ENCODE data around the gene REXO5.
"Not testable (repeated sequence)": the region's sequence is repeated elsewhere in the genome, so short reads cannot be mapped to it uniquely, and the experiment has no call there.

REXO5 gene

DNA sequence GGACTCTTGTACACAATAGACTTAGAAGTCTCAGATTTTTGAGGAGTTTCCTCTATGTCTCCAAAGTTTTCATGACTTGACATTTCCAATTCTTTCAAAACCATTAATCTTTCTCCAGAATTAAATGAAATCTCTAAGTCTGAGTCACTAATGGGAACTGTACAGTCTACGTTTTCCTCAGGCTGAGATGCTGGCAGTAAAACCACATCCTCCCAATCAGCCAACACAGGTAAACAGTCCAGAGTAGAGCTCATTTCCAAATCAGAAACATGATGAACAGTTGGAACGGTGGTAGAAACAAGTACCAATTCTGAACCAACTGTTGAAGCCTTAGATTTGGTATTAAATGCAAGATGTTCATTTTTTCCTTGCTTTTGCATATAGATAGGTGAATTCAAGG lies 8.0 kb upstream of the REXO5 start:
- TF ChIP-seq, protein P1, sequence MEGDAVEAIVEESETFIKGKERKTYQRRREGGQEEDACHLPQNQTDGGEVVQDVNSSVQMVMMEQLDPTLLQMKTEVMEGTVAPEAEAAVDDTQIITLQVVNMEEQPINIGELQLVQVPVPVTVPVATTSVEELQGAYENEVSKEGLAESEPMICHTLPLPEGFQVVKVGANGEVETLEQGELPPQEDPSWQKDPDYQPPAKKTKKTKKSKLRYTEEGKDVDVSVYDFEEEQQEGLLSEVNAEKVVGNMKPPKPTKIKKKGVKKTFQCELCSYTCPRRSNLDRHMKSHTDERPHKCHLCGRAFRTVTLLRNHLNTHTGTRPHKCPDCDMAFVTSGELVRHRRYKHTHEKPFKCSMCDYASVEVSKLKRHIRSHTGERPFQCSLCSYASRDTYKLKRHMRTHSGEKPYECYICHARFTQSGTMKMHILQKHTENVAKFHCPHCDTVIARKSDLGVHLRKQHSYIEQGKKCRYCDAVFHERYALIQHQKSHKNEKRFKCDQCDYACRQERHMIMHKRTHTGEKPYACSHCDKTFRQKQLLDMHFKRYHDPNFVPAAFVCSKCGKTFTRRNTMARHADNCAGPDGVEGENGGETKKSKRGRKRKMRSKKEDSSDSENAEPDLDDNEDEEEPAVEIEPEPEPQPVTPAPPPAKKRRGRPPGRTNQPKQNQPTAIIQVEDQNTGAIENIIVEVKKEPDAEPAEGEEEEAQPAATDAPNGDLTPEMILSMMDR (IDR thresholded peaks at IDR 0.05; ENCODE audit: control extremely low read depth, extremely low read depth, low read depth, missing control alignments), result no peak
- no peak for DNase-seq (ENCODE audit: extremely low spot score)
- POLR2A ChIA-PET, result no interaction called here
- CTCF ChIA-PET, result interaction anchor here (1.6 to 2.1 kb wide), 2 partner anchors 21 to 287 kb away, joined by 4 read pairs; no protein-coding TSS in a partner anchor

DNA sequence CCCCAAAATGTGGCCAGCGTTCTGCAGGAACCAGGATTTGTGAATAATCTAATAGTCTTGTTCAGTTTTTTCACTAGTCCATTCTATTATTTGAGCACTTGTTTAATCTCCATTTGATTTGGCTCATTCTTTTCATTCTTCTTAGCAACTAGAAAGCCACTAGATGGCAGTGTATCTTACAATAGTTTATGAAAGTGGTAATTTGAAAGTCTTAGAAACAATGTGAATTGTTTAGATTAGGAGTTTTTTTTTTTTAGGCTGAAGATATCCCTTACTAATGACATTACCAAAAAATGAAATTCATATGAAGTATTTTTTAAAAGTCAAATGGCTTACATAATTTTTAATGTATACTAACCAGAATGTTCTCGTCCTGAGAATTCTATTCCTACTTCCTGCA lies 6.7 kb upstream of the REXO5 start:
- CTCF ChIA-PET, result interaction anchor here (0.6 to 2.1 kb wide), 10 partner anchors 9 to 285 kb away, joined by 3 to 5 read pairs (median 3); no protein-coding TSS in a partner anchor

DNA sequence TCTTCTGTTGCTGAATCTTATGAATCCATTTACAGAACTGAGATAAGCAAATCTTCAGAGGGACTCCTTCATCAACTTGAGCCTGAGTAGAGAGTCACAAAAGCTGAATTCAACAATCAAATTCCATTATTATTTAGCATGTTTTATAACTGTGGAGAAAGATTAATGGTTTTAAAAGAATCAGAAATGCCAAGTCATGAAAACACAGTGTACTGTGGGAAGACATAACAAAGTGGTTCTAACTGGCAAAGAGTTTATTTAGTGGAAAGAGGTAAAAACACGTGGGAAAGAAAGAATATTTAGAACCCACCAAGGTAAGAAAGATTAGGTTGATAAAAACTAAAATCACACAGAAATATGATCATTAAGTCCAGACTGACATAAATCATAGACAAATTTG lies 5.0 kb upstream of the REXO5 start:
- POLR2A ChIA-PET, result no interaction called here
- TF ChIP-seq, protein P1 (IDR thresholded peaks at IDR 0.05; ENCODE audit: control extremely low read depth, extremely low read depth, low read depth, missing control alignments), result no peak
- CTCF ChIA-PET, result no interaction called here
- DNase-seq (ENCODE audit: extremely low spot score), result no peak

More for the DNA sequence above, 6.7 kb upstream of the REXO5 start:
- POLR2A ChIA-PET, result no interaction called here
- TF ChIP-seq, protein P1 (IDR thresholded peaks at IDR 0.05; ENCODE audit: control extremely low read depth, extremely low read depth, low read depth, missing control alignments), result peak; percentile 44
- DNase-seq (ENCODE audit: extremely low spot score), result no peak

DNA sequence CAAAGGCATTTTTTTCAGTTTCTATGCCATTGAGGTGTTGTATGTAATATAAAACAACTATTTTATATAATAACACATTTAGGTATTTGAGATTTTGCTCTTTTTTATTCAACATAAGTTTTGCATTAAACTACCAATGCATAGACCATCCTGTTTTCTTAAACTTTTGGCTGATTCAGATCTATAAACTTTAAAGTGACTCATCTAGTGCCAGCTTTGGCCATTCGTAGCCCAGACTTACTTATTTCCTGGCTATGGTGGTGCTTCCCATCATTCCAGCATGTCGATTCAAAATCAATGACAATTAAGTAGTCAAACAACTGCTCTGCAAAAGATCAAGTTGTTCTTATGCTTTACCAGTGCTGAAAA lies 3.2 kb upstream of the REXO5 start:
- CTCF ChIA-PET, result no interaction called here
- POLR2A ChIA-PET, result no interaction called here
- DNase-seq (ENCODE audit: extremely low spot score), result no peak
- TF ChIP-seq, protein P1 (IDR thresholded peaks at IDR 0.05; ENCODE audit: control extremely low read depth, extremely low read depth, low read depth, missing control alignments), result no peak

DNA sequence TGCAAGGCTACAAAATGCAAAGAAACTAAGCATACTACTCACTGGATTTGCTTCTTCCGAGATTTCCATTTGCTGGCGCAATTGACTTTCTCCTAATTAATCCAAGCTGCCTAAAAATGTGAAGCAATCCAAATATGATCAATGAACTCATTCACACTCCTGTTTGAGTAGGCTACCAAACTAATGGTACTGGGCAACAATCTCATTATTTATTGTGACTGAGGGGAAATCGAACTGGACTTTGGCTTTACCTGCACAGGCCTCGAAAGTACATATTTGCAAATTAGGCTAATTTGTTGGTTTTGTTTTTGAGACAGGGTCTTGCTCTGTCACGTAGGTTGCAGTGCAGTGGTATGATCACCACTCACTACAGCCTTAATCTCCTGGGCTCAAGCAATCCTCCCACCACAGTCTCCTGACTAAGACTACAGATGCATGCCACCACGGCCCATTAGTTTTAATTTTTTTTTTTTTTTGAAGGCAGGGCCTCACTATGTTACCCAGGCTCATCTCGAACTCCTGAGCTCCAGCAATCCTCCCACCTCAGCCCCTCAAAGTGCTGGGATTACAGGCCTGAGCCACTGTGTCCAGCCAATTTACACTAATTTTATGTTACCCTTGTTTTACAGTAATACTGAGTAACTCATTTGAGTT lies 2.6 kb upstream of the REXO5 start:
- CTCF ChIA-PET, result interaction anchor here (1.1 to 1.6 kb wide), 2 partner anchors 10 to 47 kb away, joined by 3 to 6 read pairs; no protein-coding TSS in a partner anchor
- DNase-seq (ENCODE audit: extremely low spot score), result no peak
- POLR2A ChIA-PET, result no interaction called here
- TF ChIP-seq, protein P1 (IDR thresholded peaks at IDR 0.05; ENCODE audit: control extremely low read depth, extremely low read depth, low read depth, missing control alignments), result no peak

DNA sequence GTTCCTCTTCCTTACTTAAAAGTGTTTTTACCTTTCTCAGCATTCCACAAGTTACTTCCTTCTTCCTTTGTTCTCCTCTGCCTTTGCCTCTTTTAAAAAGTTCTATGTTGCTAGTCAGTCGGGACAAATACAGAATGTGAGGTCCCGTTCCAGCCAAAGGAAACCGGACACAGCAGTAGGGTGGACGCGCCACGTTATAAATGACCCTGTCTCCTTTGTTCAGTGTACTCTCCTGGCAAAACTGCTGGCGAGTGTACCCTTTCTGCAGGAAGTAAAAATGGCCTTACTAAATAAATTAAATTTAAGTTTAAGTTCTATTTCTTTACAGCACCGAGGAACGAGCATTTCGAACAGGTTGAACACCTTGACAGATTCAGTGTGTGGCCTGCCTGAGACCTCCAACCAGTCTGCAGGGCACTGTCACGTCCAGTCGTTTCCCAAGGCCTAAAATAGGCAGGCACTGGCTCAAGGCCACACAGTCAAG lies 601 bp upstream of the REXO5 start:
- CTCF ChIA-PET, result interaction anchor here (1.1 to 2.4 kb wide), 6 partner anchors 8 to 279 kb away, joined by 3 to 18 read pairs (median 8); no protein-coding TSS in a partner anchor
- POLR2A ChIA-PET, result not testable (repeated sequence)

DNA sequence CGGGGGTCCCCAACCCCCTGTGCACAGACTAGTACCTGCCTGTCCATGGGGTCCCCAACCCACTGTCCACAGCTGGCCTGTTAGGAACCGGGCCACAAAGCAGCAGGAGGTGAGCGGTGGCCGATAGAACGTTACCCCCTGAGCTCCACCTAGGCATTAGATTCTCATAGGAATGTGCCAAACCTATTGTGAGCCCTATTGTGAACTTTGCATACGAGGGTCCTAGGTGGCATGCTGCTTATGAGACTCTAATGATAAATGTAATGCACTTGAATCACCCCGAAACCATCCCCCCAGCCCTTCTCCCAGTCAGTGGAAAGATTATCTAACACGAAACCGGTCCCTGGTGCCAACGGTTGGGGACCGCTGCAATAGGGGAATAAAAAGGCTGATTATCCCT lies 1.5 kb downstream of the REXO5 start:
- TF ChIP-seq, protein P1 (IDR thresholded peaks at IDR 0.05; ENCODE audit: control extremely low read depth, extremely low read depth, low read depth, missing control alignments), result no peak
- ChIA-PET CTCF (interaction anchor here (1.2 to 2.4 kb wide), 2 partner anchors 11 to 26 kb away, joined by 3 to 12 read pairs; no protein-coding TSS in a partner anchor), POLR2A (no interaction called here)
- no peak for DNase-seq (ENCODE audit: extremely low spot score)

More for the DNA sequence above, 601 bp upstream of the REXO5 start:
- DNase-seq (ENCODE audit: extremely low spot score), result not testable (repeated sequence)
